Stimulated activated CD8-positive, alpha-beta memory T cell treated with anti-CD3 and anti-CD28 coated beads, Interleukin-15, amount 100 ng/mL, for 48 hours (primary cell): Measurements from ENCODE around the gene RBM8A.
A peak's percentile ranks its signal among the peaks of the same experiment; 100 is the strongest.

ENCODE experiments used
- DNase-seq, 2 donors: peaks; one replicate each; pipeline ENCODE4 v3.0.0-alpha.2; 2020; ENCODE audit warnings: low read depth in 2 of 2

Gene RBM8A

GRCh38 chr1:145927063-145927886 is at the start of gene RBM8A:
RBM8A (minus strand) TSS chr1:145927484; CDS start chr1:145927426, 58 bp downstream.
- peak; percentile 87 to 89 for DNase-seq

- no peak for DNase-seq
Observed at GRCh38 chr1:145977016-145977415, 49.7 kb upstream of the RBM8A start.

GRCh38 chr1:145975216-145975615 is 47.9 kb upstream of the RBM8A start:
- DNase-seq: no peak

- no peak for DNase-seq
Observed at GRCh38 chr1:145974721-145975120, 47.4 kb upstream of the RBM8A start.

- DNase-seq: no peak
Observed at GRCh38 chr1:145972580-145972979, 45.3 kb upstream of the RBM8A start.

- DNase-seq: no peak
Observed at GRCh38 chr1:145967288-145967687, 40.0 kb upstream of the RBM8A start.

GRCh38 chr1:145965119-145965744 is 37.9 kb upstream of the RBM8A start:
- no peak for DNase-seq

- DNase-seq: peak; percentile 86
Observed at GRCh38 chr1:145964328-145965118, 37.2 kb upstream of the RBM8A start, which contains the start of the genes ANKRD34A and POLR3GL. ANKRD34A (minus strand) TSS chr1:145964575; CDS start chr1:145961759, 2,816 bp downstream. POLR3GL (plus strand) TSS chr1:145964690; CDS start chr1:145974866, 10,176 bp downstream.

GRCh38 chr1:145963265-145964019 is 36.2 kb upstream of the RBM8A start:
- no peak for DNase-seq

- no peak for DNase-seq
Observed at GRCh38 chr1:145962157-145963102, 35.1 kb upstream of the RBM8A start.

- DNase-seq: peak; percentile 49 to 55
Observed at GRCh38 chr1:145961425-145962156, 34.3 kb upstream of the RBM8A start.

GRCh38 chr1:145961109-145961424 is 33.8 kb upstream of the RBM8A start:
- no peak for DNase-seq

- DNase-seq: peak; percentile 40 to 43
Observed at GRCh38 chr1:145960468-145961108, 33.3 kb upstream of the RBM8A start.

GRCh38 chr1:145959957-145960467 is 32.7 kb upstream of the RBM8A start:
- no peak for DNase-seq

GRCh38 chr1:145959333-145959732 is 32.0 kb upstream of the RBM8A start:
- no peak for DNase-seq

- DNase-seq: no peak
Observed at GRCh38 chr1:145958734-145959133, 31.4 kb upstream of the RBM8A start.

- peak; percentile 91 to 92 for DNase-seq
Observed at GRCh38 chr1:145957443-145958319, 30.4 kb upstream of the RBM8A start, which contains the start of gene LIX1L. LIX1L (minus strand) TSS chr1:145958017; CDS start chr1:145957927, 90 bp downstream.
